CD4-positive, alpha-beta T cell (primary cell): ENCODE results near the gene FAM227A. TPM values are rescaled to one million over a fixed set of nuclear protein-coding genes. Genes with fewer than 3 reads are reported as not detected.

ENCODE experiments used
- ATAC-seq: fragments of 200-7000 bp; cut with Tn5 transposase; one replicate; pipeline ENCODE4 v1.10.0; 2022; ENCODE audit warnings: mild to moderate bottlenecking; ENCODE audit not compliant: poor library complexity
- CTCF ChIA-PET: fragments of 350-600 bp; sonication (Branson Sonifier 250); formaldehyde crosslinking; loops from one replicate; lab custom pipeline; 2021; ENCODE audit warnings: antibody characterized with exemption, inconsistent platforms; lab: Charles Lee
- POLR2A ChIA-PET: fragments of 350-600 bp; sonication (Branson Sonifier 250); formaldehyde crosslinking; loops from one replicate; lab custom pipeline; 2021; ENCODE audit warnings: antibody characterized with exemption, inconsistent platforms; lab: Charles Lee
- DNase-seq, 14 experiments: peaks; one replicate each; pipeline ENCODE4 v3.0.0-alpha.2; 2013 to 2020; ENCODE audit warnings: mixed read lengths in 2 of 14
- H3K27ac ChIP-seq, 2 donors: one replicate each; pipeline versions ENCODE4 v1.5.1 to v1.7.0; 2013; ENCODE audit warnings: low read length in 2 of 2, low read depth in 1 of 2, mild to moderate bottlenecking in 1 of 2
- H3K27me3 ChIP-seq, 2 experiments: 1 replicate in 1 of 2; 2 replicates in 1 of 2; pipeline versions ENCODE4 v1.6.1 to v1.7.0; 2013; ENCODE audit warnings: low read length in 2 of 2, control low read depth in 1 of 2, mild to moderate bottlenecking in 1 of 2, moderate library complexity in 1 of 2; ENCODE audit not compliant: insufficient read depth in 2 of 2, control insufficient read depth in 1 of 2
- H3K36me3 ChIP-seq: one replicate; pipeline ENCODE4 v1.6.1; 2013; ENCODE audit warnings: low read length, control low read depth; ENCODE audit not compliant: insufficient read depth
- H3K4me1 ChIP-seq: one replicate; pipeline ENCODE4 v1.6.1; 2013; ENCODE audit warnings: low read length, control low read depth; ENCODE audit not compliant: insufficient read depth
- H3K4me3 ChIP-seq: one replicate; pipeline ENCODE4 v1.5.1; 2013; ENCODE audit warnings: mild to moderate bottlenecking, low read length, moderate library complexity
- H3K9me3 ChIP-seq, 2 experiments: 1 replicate in 1 of 2; 2 replicates in 1 of 2; pipeline versions ENCODE4 v1.6.1 to v1.7.0; 2013; ENCODE audit warnings: low read length in 2 of 2, mild to moderate bottlenecking in 2 of 2, control low read depth in 1 of 2, moderate library complexity in 1 of 2; ENCODE audit not compliant: control insufficient read depth in 1 of 2, insufficient read depth in 1 of 2
- H3K27ac Mint-ChIP-seq: one replicate; pipeline ENCODE4 v1.8.0; 2020; ENCODE audit warnings: mixed read lengths
- H3K27me3 Mint-ChIP-seq: one replicate; pipeline ENCODE4 v1.8.0; 2021; ENCODE audit warnings: mixed read lengths
- H3K36me3 Mint-ChIP-seq: one replicate; pipeline ENCODE4 v1.8.0; 2021; ENCODE audit warnings: low read depth, mixed read lengths
- H3K4me1 Mint-ChIP-seq: one replicate; pipeline ENCODE4 v1.8.0; 2021; ENCODE audit warnings: low read depth, mixed read lengths
- H3K4me3 Mint-ChIP-seq: one replicate; pipeline ENCODE4 v1.8.0; 2020; ENCODE audit warnings: mild to moderate bottlenecking, mixed read lengths
- H3K9me3 Mint-ChIP-seq: one replicate; pipeline ENCODE4 v1.8.0; 2020; ENCODE audit warnings: mixed read lengths
- CTCF ChIP-seq: fragments of 200-600 bp; IDR thresholded peaks from one replicate; pipeline ENCODE4 v1.8.0; 2022; ENCODE audit warnings: antibody characterized with exemption, mild to moderate bottlenecking
- intact Hi-C, 2 experiments: fragments of 100-400 bp; cut with DNase I in 1 of 2; cut with micrococcal nuclease in 1 of 2; formaldehyde crosslinking; loops; one replicate each; pipeline versions ENCODE4 v1.15.1 to v1.9.0; 2023 to 2025; cut with DNase I, micrococcal nuclease
- total RNA-seq, 174 experiments: library from RNA in 2 of 174; stranded (reverse) in 2 of 174; gene quantifications; one replicate each; pipeline ENCODE4 v1.2.3 and lab custom pipeline; 2021 to 2026

Gene FAM227A
- total RNA-seq, 2 experiments from 2014 or later = 0.34 to 0.91 TPM

- peaks cover 5% of the 10 kb centered on the region for H3K27me3 Mint-ChIP-seq
- no peaks in the 10 kb centered on the region for H3K9me3 Mint-ChIP-seq
- Histone ChIP-seq H3K27me3 (no peaks in the 10 kb centered on the region), H3K4me3 (no peak overlapping the region), H3K9me3 (no peaks in the 10 kb centered on the region), H3K27ac (no peak overlapping the region), H3K36me3 (peaks cover 8% of the 10 kb centered on the region), H3K4me1 (peaks cover 57% of the 10 kb centered on the region)
- TF ChIP-seq CTCF = no peak
- intact Hi-C loops = loop anchor here in 1 of 2 experiments (10.0 kb wide), 1 partner anchor 293 kb away; no protein-coding TSS in a partner anchor
- CTCF ChIA-PET = interaction anchor here (1.6 to 6.3 kb wide), 2 partner anchors 10 to 15 kb away, joined by 3 to 58 read pairs; partner anchors contain the start of gene TOMM22
- ATAC-seq (no peak), DNase-seq (no peak)
- H3K36me3 Mint-ChIP-seq = peaks cover 74% of the 10 kb centered on the region
- POLR2A ChIA-PET = interaction anchor here (3.9 to 4.9 kb wide), 2 partner anchors 9 to 15 kb away, joined by 23 to 66 read pairs; partner anchors contain the start of genes GTPBP1 and TOMM22
- H3K4me1 Mint-ChIP-seq = peaks cover 68% of the 10 kb centered on the region
- peak overlapping the region; percentile 95 for H3K4me3 Mint-ChIP-seq
- peak overlapping the region; percentile 100 for H3K27ac Mint-ChIP-seq
Measured at GRCh38 chr22:38697425-38698089, 41.4 kb upstream of the FAM227A start.

GRCh38 chr22:38696606-38697424, 40.6 kb upstream of the FAM227A start:
- Histone ChIP-seq H3K36me3 (peaks cover 12% of the 10 kb centered on the region), H3K27ac (peak overlapping the region in 1 of 2 donors; percentile 18), H3K27me3 (no peaks in the 10 kb centered on the region), H3K9me3 (no peaks in the 10 kb centered on the region), H3K4me1 (peaks cover 55% of the 10 kb centered on the region), H3K4me3 (no peak overlapping the region)
- TF ChIP-seq CTCF = no peak
- DNase-seq (peak in 10 of 14 experiments; percentile 12 to 68 (median 37)), ATAC-seq (no peak)
- Mint-ChIP-seq H3K27me3 (peaks cover 5% of the 10 kb centered on the region), H3K9me3 (no peaks in the 10 kb centered on the region), H3K4me3 (peak overlapping the region; percentile 95), H3K36me3 (peaks cover 78% of the 10 kb centered on the region), H3K27ac (peak overlapping the region; percentile 100), H3K4me1 (peaks cover 72% of the 10 kb centered on the region)
- POLR2A ChIA-PET = interaction anchor here (3.9 to 4.9 kb wide), 2 partner anchors 10 to 14 kb away, joined by 23 to 66 read pairs; partner anchors contain the start of genes GTPBP1 and TOMM22
- intact Hi-C loops = loop anchor here in 1 of 2 experiments (10.0 kb wide), 1 partner anchor 292 kb away; no protein-coding TSS in a partner anchor
- CTCF ChIA-PET = interaction anchor here (1.0 to 6.3 kb wide), 4 partner anchors 9 to 72 kb away, joined by 3 to 58 read pairs (median 4); partner anchors contain the start of genes GTPBP1 and TOMM22

- Histone ChIP-seq H3K4me1 (peaks cover 44% of the 10 kb centered on the region), H3K27ac (peak overlapping the region in 1 of 2 donors; percentile 0), H3K9me3 (no peaks in the 10 kb centered on the region), H3K4me3 (no peak overlapping the region), H3K36me3 (peaks cover 19% of the 10 kb centered on the region), H3K27me3 (no peaks in the 10 kb centered on the region)
- Mint-ChIP-seq H3K9me3 (no peaks in the 10 kb centered on the region), H3K27me3 (no peaks in the 10 kb centered on the region), H3K36me3 (peaks cover 74% of the 10 kb centered on the region), H3K4me1 (peaks cover 67% of the 10 kb centered on the region), H3K4me3 (no peak overlapping the region), H3K27ac (peak overlapping the region; percentile 37)
- POLR2A ChIA-PET = interaction anchor here (1.1 to 3.9 kb wide), 2 partner anchors 12 to 13 kb away, joined by 3 to 23 read pairs; partner anchors contain the start of gene GTPBP1
- intact Hi-C loops = loop anchor here in 1 of 2 experiments (10.0 kb wide), 1 partner anchor 290 kb away; no protein-coding TSS in a partner anchor
- TF ChIP-seq CTCF = no peak
- DNase-seq = no peak
- CTCF ChIA-PET = interaction anchor here (6.3 kb wide), 1 partner anchor 12 kb away, joined by 58 read pairs; the partner anchor contains the start of gene TOMM22
- no peak for ATAC-seq
Measured at GRCh38 chr22:38694940-38695339, 38.7 kb upstream of the FAM227A start.
